ENCODE results near the gene STRN4.
"Not testable (repeated sequence)": the region's sequence is repeated elsewhere in the genome, so short reads cannot be mapped to it uniquely, and the experiment has no call there.

Gene STRN4

DNA sequence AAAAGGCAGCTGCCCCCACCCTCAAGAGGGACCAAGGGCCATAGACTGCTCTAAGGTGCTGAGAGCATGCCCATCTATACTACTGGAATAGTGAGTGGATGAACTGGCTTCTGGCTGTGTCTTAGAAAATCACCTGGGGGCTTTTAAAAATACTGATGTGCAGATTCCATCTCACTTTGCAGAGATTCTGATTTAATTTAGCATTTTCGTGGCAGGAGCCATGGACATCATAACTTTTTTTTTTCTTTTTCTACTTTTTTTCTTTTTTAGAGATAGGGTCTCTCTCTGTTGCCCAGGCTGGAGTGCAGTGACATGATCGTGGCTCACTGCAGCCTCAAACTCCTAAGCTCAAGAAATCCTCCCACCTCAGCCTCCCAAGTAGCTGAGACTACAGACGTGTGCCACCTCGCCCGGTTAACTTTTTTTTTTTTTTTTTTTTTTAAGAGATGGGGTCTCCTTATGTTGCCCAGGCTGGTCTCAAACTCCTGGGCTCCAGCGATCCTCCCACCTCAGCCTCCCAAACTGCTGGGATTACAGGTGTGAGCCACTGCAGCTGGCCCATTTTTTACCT is 33.4 kb downstream of the STRN4 start:
- not testable (repeated sequence) for DNase-seq (ENCODE audit: low spot score)

DNA sequence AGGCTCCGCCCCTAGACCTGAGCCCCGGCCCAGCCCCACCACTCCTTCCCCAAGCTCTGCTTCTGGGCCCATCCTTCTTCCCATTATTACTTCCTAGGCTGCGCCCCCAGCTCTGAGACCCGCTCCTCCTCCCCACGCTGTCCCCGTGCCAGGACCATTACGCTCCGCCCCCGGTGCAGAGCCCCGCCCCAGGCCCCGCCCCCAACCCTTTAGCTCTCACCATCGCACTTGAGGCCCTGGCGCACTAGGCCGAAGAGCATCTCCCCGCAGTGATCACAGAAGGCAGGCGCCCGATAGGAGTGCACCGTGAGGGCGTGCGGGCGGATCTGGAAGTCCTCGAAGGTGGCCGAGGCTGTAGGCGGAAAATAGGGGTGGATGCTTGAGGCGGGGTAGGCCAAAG is 35.6 kb downstream of the STRN4 start:
- DNase-seq (ENCODE audit: low spot score) = no peak

DNA sequence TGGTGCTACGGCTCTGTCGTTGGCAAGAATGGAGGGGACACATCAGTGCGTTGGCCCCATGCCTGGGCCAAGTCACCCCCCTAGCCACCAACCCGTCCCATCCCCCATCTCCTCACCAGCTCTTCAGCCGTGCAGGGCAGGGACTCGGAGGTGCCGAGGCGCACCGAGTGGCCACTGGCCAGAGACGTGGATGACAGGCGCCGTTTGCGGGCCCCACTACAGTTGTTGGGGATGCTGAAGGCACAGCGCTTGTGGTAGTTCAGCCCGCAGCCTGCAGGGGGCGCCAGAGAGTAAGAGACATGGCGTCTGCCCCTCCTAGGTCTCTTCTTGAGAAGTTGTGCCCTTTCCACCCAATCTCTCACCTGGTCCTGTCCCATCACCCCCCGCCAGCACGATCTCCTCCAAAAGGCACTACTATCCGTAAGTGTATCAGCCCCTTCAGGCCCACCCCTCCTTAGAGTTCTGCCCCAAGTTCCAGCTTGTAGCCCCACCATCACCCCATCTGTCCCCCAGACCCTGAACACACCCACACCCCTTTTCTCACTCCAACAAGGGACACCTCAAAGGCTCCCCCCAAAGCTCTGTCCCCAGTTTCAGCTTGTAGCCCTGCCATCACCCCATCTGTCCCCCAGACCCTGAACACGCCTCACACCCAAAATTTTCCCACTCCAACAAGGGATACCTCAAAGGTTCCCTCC is 41.7 kb downstream of the STRN4 start:
- no peak for DNase-seq (ENCODE audit: low spot score)

DNA sequence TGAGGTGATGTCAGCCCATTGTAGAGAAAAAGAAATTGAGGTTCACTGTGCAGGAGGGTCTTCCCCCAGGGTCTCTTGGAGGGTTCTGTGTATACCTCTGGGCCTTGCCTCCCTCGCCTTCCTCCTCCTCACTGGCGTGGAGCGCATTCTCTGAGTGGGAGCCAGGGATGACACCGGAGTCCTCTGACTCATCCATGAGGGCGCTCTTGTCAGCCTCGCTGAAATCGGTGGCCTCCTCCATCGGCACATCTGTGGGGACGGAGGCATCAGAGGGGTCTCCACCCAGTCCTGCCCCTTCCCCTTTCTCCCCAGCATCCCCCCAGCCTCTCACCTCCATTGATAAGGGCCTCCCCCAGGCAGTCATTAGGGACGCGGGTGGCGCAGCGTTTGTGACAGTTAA is 45.5 kb downstream of the STRN4 start:
- DNase-seq (ENCODE audit: low spot score) = no peak

DNA sequence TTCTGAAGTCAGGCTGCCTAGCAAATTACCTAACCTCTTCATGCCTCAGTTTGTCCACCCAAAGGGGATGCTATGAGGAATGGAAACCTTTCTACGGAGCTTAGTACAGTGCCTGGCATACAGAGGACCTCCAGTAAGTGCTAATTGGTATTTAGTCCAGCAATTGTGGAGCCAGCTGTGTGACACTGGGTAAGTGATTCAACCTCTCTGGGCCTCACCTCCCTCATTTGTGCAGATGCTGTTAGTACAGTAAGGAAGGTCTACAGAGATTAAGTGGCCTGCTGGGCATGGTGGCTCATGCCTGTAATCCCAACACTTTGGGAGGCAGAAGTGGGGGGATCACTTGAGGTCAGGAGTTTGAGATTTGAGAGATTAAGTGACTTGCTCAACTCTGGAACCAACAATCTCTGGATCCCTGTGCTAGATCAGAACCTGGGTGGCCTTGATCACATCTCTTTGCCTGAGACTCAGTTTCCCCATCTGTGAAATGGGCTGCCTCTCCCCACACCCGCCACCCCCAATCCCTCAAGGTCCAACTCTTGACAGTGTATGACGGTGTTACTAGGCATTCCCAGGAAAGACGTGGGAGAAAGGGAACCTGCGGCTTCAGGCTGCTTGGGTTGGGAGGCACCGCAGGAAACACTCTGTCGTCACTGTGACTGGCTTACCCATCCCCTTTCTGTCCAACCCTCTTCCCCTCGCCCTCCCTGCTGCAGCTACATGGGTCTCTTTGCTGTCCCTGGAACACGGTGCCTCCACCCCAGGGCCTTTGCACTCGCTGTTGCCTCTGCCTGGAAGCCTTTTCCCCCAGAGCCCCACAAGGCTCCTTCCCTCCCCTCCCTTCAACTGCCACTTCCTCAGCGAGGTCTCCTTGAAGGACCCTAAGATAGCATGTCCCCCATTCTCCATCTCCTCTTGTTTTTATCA is 47.6 kb downstream of the STRN4 start:
- no peak for DNase-seq (ENCODE audit: low spot score)

DNA sequence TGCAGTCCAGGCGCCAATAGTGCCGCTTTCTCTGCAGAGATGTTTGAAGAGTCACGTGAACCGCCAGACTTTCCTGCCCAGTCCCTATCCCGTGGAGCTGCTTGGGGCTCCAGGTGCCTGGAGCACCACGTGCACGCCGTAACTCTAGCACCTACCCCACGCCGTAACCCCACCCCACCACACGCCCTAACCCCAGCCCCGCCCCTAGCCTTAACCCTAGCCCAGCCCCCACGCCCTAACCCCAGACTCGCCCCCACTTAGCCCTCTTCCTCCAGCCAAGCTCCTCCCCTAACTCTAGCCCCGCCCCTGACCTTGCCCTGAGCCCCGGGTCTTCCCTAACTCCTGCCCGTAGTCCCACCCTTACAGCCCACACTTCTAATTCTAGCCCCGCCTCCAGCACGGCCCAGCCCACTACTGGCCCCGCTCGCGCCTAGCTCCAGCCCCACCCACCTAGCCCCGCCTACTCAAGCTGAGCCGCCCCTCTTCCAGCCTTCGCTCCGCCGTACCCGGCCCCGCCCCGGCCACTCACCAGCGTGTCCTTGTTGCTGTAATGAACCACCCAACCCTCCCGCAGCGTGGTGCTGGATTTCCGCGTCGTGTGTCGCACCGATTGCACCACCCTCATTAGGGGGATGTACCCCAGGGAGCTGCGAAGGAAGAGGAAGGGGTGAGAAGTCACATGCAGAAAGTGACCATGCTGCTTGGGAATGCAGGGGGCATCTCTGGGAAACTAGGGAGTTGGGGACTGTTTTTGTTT is 48.9 kb downstream of the STRN4 start:
- DNase-seq (ENCODE audit: low spot score) = peak; percentile 52

DNA sequence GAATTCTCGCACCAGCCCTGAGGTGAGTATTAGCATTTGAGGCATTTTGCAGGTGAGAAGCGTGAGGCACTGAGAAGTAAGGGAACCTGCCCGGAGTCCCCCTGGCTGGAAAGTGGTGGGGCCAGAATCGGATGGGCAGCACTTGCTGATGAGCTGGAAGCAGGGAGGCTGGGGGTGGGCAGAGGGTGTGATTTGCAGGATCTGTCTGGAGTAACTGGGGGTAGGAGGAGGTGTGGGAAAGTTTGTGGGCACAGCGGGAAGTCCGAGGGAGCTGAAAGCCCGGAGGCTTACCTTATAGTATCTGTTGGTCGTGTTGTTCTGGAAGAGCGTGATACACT is 49.4 kb downstream of the STRN4 start:
- DNase-seq (ENCODE audit: low spot score) = no peak

DNA sequence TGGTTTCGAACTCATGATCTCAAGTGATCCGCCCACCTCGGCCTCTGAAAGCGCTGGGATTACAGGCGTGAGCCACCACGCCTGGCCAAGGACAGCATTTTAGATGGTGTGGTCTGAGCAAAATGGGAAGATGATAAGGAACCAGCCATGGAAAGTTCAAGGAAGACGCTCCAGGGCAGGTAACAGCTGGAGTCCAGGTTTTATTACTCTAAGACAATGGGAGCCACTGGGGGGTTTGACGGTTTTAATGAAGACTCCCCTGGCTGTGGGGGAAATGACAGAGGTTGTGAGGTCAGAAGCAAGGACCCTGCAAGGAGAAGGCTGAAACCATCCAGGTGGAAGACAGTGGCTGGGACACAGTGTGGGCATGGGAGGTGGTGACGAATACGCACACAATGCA is 50.2 kb downstream of the STRN4 start:
- DNase-seq (ENCODE audit: low spot score) = no peak

DNA sequence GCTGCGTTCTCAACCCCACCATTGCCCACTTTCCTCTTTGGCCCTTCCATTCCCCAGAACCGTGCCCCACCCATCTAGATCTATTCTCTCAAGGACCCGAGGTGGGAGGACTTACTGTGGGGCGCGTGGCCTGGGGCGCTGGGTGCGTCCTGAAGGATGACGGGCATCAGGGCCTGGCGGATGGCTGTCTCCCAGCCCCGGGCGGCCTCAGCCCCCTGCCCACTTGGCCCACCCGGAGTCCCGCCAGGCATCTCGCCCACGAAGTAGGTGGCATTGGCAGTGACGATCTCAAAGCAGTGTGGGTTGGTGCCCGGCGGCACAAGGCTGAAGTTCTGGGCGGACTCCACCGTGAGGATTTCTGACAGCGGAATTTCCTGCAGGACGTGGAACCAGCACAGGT is 52.5 kb downstream of the STRN4 start:
- no peak for DNase-seq (ENCODE audit: low spot score)

DNA sequence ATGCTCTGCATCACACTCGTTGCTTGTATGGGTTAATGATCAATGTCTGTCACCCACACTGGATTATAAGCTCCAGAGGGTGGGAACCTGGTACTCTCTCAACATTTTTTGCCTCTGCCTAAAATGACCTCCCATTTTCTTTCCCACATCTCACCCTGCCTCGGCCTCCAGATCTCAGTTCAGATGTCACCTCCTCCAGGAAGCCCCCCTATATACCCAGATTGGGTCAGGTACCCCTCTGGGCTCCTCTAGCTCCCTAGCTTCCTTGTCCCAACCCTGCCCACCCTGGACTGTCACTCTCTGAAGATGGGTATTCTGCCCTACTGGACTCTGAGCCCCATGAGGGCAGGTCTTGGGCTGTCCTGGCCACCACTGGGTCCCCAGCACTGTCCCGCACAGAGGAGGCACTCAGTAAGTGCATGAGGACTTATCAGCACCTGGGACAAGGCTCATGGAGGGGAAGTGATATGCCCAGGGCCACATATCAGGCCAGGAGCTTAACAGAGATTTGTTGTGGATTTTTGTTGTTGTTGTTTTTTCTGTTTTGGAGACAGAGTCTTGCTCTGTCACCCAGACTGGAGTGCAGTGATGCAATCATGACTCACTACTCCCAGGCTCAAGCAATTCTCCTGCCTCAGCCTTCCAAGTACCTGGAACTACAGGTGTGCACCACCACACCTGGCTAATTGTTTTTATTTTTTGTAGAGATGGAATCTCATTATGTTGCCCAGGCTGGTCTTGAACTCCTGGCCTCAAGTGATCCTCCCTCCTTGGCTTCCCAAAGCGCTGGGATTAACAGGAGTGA is 53.1 kb downstream of the STRN4 start:
- no peak for DNase-seq (ENCODE audit: low spot score)

DNA sequence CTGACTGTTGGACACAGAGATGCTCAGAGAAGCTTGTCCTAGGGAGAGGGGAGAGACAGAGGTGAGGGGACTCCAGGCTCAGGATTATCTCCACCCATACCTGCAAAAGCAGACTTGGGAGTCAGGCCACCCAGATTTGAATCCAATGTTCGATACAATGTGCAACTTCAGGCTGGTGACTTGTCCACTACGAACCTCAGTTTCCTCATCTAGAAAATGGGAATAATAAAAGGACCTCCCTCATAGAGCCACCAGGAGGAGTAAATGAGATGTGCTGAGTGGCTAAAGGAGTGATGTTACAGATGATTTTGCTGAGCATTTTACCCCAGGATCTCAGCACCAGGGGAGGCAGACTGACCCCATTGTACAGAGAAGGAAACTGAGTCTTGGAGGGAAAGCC is 54.3 kb downstream of the STRN4 start:
- no peak for DNase-seq (ENCODE audit: low spot score)

DNA sequence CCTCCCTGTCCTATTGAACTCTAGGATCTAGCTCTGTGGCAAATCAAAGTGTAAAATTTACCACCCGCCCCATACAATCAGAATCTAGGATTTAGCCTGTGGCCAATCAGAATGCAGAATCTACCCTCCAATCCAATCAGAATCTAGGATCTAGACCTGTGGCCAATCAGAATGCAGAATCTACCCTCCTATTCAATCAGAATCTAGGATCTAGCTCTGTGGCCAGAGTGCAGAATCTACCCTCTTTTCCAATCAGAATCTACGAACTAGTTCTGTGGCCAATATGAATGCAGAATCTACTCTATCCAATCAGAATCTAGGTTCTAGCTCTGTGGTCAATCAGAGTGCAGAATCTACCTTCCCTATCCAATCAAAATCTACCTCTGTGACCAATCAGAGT is 55.1 kb downstream of the STRN4 start:
- no peak for DNase-seq (ENCODE audit: low spot score)

DNA sequence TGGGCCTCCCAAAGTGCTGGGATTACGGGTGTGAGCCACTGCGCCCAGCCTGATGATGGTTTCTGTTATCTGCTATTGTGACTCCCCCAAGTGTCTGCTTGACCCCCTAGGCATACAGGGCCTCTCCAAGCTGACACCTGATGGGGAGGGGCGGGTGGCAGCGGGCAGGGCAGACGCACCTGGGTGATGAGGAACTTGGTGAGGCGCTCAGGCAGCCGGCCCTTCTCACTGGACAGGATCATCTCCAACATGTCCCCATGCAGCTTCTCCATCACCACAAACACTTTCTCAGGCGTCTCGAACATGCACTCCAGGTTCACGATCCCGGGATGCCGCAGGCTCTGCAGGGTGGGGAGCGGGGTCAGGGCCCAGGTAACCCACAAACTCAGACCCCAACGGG is 56.9 kb downstream of the STRN4 start:
- no peak for DNase-seq (ENCODE audit: low spot score)

DNA sequence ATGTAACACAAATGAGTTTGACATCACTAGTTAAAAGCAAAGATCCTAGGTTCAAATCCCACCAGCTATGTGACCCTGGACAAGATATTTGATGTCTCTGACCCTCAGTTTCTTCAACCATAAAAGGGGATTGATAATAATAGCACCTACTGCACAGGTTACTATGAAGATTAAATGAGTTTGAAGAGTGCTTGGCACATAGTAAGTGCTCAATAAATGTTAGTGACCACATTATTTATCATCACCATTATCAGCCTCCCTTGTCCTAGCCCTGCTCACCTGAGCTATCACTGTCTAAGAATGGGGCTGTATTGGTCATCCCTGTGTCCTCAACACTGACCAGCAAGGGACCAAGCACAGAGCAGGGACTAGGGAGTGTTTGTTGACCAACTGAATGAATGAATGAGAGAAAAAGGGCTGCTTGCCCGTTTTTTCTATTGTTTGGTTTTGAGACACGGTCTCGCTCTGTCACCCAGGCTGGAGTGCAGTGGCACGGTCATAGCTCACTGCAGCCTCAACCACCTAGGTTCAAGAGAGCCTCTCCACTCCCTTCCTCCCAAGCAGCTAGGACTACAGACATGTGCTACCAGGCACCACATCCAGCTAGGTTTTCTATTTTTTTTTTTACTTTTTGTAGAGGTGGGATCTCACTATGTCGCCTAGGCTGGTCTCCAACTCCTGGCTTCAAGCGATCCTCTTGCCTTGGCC is 58.7 kb downstream of the STRN4 start:
- DNase-seq (ENCODE audit: low spot score) = no peak

DNA sequence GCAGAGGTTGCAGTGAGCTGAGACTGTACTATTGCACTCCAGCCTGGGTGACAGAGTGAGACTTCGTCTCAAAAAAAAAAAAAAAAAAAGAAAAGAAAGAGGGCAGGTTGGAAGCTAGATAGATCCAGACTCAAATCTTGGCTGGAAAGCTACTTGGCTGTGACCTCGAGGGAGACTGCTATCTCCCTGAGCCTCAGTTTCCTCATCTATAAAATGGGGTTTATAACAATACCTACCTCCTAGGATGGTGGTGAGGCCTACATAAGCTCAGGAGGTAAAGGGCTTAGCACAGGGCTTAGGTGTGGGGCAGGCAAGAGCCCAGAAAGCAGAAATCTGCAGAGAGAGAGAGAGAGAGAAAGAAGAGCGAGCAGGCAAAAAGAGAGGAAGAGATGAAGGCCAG is 61.1 kb downstream of the STRN4 start:
- DNase-seq (ENCODE audit: low spot score) = no peak

DNA sequence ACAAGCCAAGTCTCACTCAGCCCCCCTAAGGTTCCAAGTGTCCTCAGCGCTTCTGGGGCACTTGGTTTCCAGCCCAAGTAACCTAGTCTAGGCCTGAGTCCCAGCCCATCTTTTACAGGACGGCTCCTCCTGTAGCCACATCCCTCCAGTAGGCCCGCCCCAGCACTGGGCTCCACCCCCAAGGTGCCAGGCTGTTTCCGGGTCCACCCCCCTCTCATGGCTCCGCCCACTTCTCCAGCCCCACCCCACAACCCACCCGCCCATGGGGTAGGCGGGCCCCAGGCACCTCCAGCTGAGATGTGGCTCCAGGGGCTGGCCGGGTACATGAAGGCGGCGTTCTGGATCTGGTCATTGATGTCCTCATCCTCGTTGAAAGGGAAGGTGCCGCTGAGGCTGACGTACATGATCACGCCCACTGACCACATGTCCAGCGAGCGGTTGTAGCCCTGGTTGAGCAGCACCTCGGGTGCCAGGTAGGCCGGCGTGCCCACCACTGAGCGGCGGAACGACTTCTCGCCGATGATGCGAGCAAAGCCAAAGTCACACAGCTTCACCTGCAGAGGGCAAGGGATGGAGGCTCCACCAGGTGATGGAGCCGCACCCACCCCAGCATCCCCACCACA is 68.0 kb downstream of the STRN4 start:
- DNase-seq (ENCODE audit: low spot score) = no peak

DNA sequence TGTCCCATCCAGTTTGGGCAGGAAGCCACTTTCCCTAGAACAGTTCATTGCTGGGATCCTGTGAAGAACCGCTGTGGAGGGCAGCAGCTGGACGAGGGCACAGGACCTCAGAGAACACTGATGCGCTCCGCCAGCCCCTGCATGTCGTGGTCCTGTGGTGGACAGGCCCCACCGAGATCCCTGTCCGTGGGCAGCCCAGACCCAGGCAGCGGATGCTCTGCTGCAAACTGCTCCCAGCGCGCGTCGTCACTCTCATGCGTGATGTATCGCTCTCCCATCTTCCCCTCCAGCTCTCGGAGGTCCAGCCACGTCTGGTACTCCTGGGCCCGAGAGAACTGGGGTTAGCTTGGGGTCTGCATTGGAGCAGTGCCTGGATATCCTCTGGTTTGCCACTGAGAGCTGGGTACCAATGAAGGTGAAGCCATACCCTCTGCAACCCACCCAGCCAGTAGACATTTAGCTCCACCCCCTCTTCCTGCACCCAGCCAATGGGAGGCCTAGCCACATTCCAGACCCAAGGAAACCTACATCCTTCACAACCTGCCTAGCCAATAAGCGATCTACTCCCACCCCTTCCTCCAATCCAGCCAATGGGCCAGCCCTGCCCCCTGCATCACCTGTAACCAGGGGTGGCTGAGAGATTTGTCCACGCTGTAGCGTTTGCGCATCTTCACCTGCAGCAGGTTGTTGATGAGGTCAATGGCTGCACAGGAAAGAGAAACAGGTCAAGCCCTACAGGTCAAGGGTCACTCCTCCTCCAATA is 71.7 kb downstream of the STRN4 start:
- DNase-seq (ENCODE audit: low spot score) = no peak

DNA sequence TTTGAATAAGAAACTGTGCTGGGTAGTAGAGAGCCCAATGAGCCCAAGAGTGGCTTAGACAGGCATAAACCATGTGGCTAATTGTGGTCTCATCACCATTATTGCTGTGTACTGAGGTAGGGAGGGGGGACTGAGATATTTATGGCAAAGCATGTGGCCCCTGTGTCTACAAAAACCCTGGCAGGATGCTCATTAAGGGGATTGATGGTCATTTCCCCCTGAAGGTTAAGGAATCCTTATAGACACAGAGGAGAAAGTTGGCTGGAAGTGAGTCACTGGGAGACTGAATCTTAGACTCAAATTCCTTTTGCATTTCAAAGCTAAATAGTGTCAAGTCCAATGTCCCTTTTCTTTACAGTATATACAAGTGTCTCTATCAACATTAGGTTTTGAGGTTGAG is 75.4 kb downstream of the STRN4 start:
- DNase-seq (ENCODE audit: low spot score) = peak; percentile 75
